Measurements from ENCODE around the gene LIPH.
"Not testable (repeated sequence)": the region's sequence is repeated elsewhere in the genome, so short reads cannot be mapped to it uniquely, and the experiment has no call there.

LIPH gene

GRCh38 chr3:185488465-185488864 is 63.9 kb downstream of the LIPH start:
- no peak overlapping the region for H3K4me3 ChIP-seq (ENCODE audit: control insufficient read depth, low read depth, low read length)
- TF ChIP-seq CTCF (IDR thresholded peaks at IDR 0.05; ENCODE audit: control insufficient read depth, insufficient read depth, low read depth, low read length, missing control alignments), result no peak
- no peak for DNase-seq (ENCODE audit: low read depth)

GRCh38 chr3:185486394-185486793 is 66.0 kb downstream of the LIPH start:
- H3K4me3 ChIP-seq (ENCODE audit: control insufficient read depth, low read depth, low read length), result no peak overlapping the region
- TF ChIP-seq CTCF (IDR thresholded peaks at IDR 0.05; ENCODE audit: control insufficient read depth, insufficient read depth, low read depth, low read length, missing control alignments), result no peak
- no peak for DNase-seq (ENCODE audit: low read depth)

- no peak for TF ChIP-seq CTCF (IDR thresholded peaks at IDR 0.05; ENCODE audit: control insufficient read depth, insufficient read depth, low read depth, low read length, missing control alignments)
- no peak for DNase-seq (ENCODE audit: low read depth)
- H3K4me3 ChIP-seq (ENCODE audit: control insufficient read depth, low read depth, low read length), result no peak overlapping the region
Observed at GRCh38 chr3:185484296-185484695, 68.1 kb downstream of the LIPH start.

GRCh38 chr3:185479373-185479945 is 72.9 kb downstream of the LIPH start:
- no peak overlapping the region for H3K4me3 ChIP-seq (ENCODE audit: control insufficient read depth, low read depth, low read length)
- no peak for TF ChIP-seq CTCF (IDR thresholded peaks at IDR 0.05; ENCODE audit: control insufficient read depth, insufficient read depth, low read depth, low read length, missing control alignments)
- no peak for DNase-seq (ENCODE audit: low read depth)

- H3K4me3 ChIP-seq (ENCODE audit: control insufficient read depth, low read depth, low read length), result no peak overlapping the region
- TF ChIP-seq CTCF (IDR thresholded peaks at IDR 0.05; ENCODE audit: control insufficient read depth, insufficient read depth, low read depth, low read length, missing control alignments), result no peak
- DNase-seq (ENCODE audit: low read depth), result no peak
Observed at GRCh38 chr3:185477316-185477715, 75.1 kb downstream of the LIPH start.

GRCh38 chr3:185474922-185475321 is 77.5 kb downstream of the LIPH start:
- not testable (repeated sequence) for DNase-seq (ENCODE audit: low read depth); H3K4me3 ChIP-seq (ENCODE audit: control insufficient read depth, low read depth, low read length)

GRCh38 chr3:185473290-185473815 is 79.0 kb downstream of the LIPH start:
- DNase-seq (ENCODE audit: low read depth), result no peak
- no peak for TF ChIP-seq CTCF (IDR thresholded peaks at IDR 0.05; ENCODE audit: control insufficient read depth, insufficient read depth, low read depth, low read length, missing control alignments)
- no peak overlapping the region for H3K4me3 ChIP-seq (ENCODE audit: control insufficient read depth, low read depth, low read length)

Measured in AG09309 (cell line).